IPS DF 4.7 (cell line): ENCODE results near the gene PRSS27.
"Not testable (repeated sequence)": the region's sequence is repeated elsewhere in the genome, so short reads cannot be mapped to it uniquely, and the experiment has no call there.

Experiments
- DNase-seq: peaks from one replicate; pipeline ENCODE4 v3.0.0-alpha.2; 2013; ENCODE audit warnings: low spot score; ENCODE audit errors: extremely low read depth

PRSS27 gene

GRCh38 chr16:2724816-2725348 is 4.9 kb upstream of the PRSS27 start:
- DNase-seq: no peak

- no peak for DNase-seq
These were observed 4.2 kb upstream of the PRSS27 start for GRCh38 chr16:2724088-2724676.

GRCh38 chr16:2721634-2722173 is 1.7 kb upstream of the PRSS27 start:
- not testable (repeated sequence) for DNase-seq

- peak; percentile 49 for DNase-seq
These were observed 952 bp upstream of the PRSS27 start for GRCh38 chr16:2720719-2721633.

GRCh38 chr16:2719328-2720063 is 528 bp downstream of the PRSS27 start:
- DNase-seq: no peak

- no peak for DNase-seq
These were observed 2.4 kb downstream of the PRSS27 start for GRCh38 chr16:2717383-2718263.

- DNase-seq: no peak
These were observed 3.1 kb downstream of the PRSS27 start for GRCh38 chr16:2716948-2717347.

GRCh38 chr16:2715966-2716885 is 3.8 kb downstream of the PRSS27 start:
- no peak for DNase-seq

GRCh38 chr16:2715519-2715918 is 4.5 kb downstream of the PRSS27 start:
- DNase-seq: no peak

GRCh38 chr16:2715064-2715463 is 5.0 kb downstream of the PRSS27 start:
- no peak for DNase-seq

GRCh38 chr16:2713985-2714774 is 5.8 kb downstream of the PRSS27 start:
- no peak for DNase-seq

- DNase-seq: no peak
These were observed 6.5 kb downstream of the PRSS27 start for GRCh38 chr16:2713523-2713922.

GRCh38 chr16:2712546-2712945 is 7.5 kb downstream of the PRSS27 start:
- DNase-seq: no peak

GRCh38 chr16:2712063-2712441 is 8.0 kb downstream of the PRSS27 start:
- DNase-seq: no peak

- DNase-seq: no peak
These were observed 8.5 kb downstream of the PRSS27 start for GRCh38 chr16:2711370-2712062.

- DNase-seq: no peak
These were observed 9.3 kb downstream of the PRSS27 start for GRCh38 chr16:2710711-2711231.

GRCh38 chr16:2710021-2710710 is 9.9 kb downstream of the PRSS27 start:
- no peak for DNase-seq
